PC-3 (cell line): ENCODE data around the gene GPR146. TPM values are rescaled to one million over a fixed set of nuclear protein-coding genes. Genes with fewer than 3 reads are reported as not detected.

ENCODE experiments used
- ATAC-seq: fragments of 200-7000 bp; cut with Tn5 transposase; 2 replicates; pipeline ENCODE4 v1.9.1; 2020; ENCODE audit warnings: mild to moderate bottlenecking, moderate library complexity
- BruUV-seq: library from RNA; stranded (reverse); fragments of 400-500 nt; replicated peaks from 2 replicates; lab custom pipeline; 2021; lab: Mats Ljungman, UMichigan
- CTCF ChIA-PET: fragments of 300-600 bp; sonication (Branson Sonifier 250); formaldehyde crosslinking; loops from one replicate; lab custom pipeline; 2022; ENCODE audit warnings: antibody characterized with exemption; lab: Charles Lee
- POLR2A ChIA-PET: fragments of 300-600 bp; sonication (Branson Sonifier 250); formaldehyde crosslinking; loops from one replicate; lab custom pipeline; 2022; ENCODE audit warnings: antibody characterized with exemption; ENCODE audit not compliant: unreplicated experiment; lab: Charles Lee
- DNase-seq: peaks from one replicate; pipeline ENCODE4 v3.0.0-alpha.2; 2015
- H2AFZ ChIP-seq: fragments of 300-600 bp; sonication (generic); 2 replicates; pipeline ENCODE4 v1.6.0; 2016; ENCODE audit warnings: antibody characterized with exemption, low read length
- H3F3A ChIP-seq: fragments of 300-600 bp; sonication (generic); one replicate; pipeline ENCODE4 v1.6.0; 2017; ENCODE audit warnings: antibody characterized with exemption, low read length, control low read depth, mild to moderate bottlenecking; ENCODE audit not compliant: unreplicated experiment
- H3K27ac ChIP-seq: fragments of 300-600 bp; sonication (generic); 2 replicates; pipeline ENCODE4 v1.5.1; 2016; ENCODE audit warnings: mild to moderate bottlenecking, low read length
- H3K27me3 ChIP-seq: fragments of 300-600 bp; sonication (generic); 2 replicates; pipeline ENCODE4 v1.6.1; 2016; ENCODE audit warnings: low read length, mixed read lengths
- H3K36me3 ChIP-seq: fragments of 300-600 bp; sonication (generic); 2 replicates; pipeline ENCODE4 v1.6.1; 2016; ENCODE audit warnings: low read depth, mixed run types, low read length, mixed read lengths
- H3K4me1 ChIP-seq: fragments of 300-600 bp; sonication (generic); 2 replicates; pipeline ENCODE4 v1.5.1; 2016; ENCODE audit warnings: low read length; ENCODE audit not compliant: insufficient read depth
- H3K4me2 ChIP-seq: fragments of 300-600 bp; sonication (generic); 2 replicates; pipeline ENCODE4 v1.6.0; 2016; ENCODE audit warnings: low read length
- H3K4me3 ChIP-seq: fragments of 300-600 bp; sonication (generic); 2 replicates; pipeline ENCODE4 v1.5.1; 2016; ENCODE audit warnings: mild to moderate bottlenecking, low read length, mixed read lengths
- H3K79me2 ChIP-seq: fragments of 300-600 bp; sonication (generic); 2 replicates; pipeline ENCODE4 v1.6.1; 2017; ENCODE audit warnings: low read length, mixed read lengths
- H3K9ac ChIP-seq: fragments of 300-600 bp; sonication (generic); 2 replicates; pipeline ENCODE4 v1.6.0; 2016; ENCODE audit warnings: mild to moderate bottlenecking, low read length
- H3K9me2 ChIP-seq: fragments of 300-600 bp; sonication (generic); replicated peaks from 2 replicates; pipeline ENCODE4 v1.6.1; 2016; ENCODE audit warnings: mixed run types, low read length, mixed read lengths
- H3K9me3 ChIP-seq: fragments of 300-600 bp; sonication (generic); 2 replicates; pipeline ENCODE4 v1.6.1; 2016; ENCODE audit warnings: low read length, mixed read lengths
- H4K20me1 ChIP-seq: fragments of 300-600 bp; sonication (generic); 2 replicates; pipeline ENCODE4 v1.6.1; 2016; ENCODE audit warnings: low read length, mixed read lengths
- EZH2 ChIP-seq: fragments of 300-600 bp; sonication (generic); IDR thresholded peaks from one replicate; pipeline ENCODE4 v1.6.1; 2017; ENCODE audit warnings: antibody characterized with exemption, mild to moderate bottlenecking, low read length; ENCODE audit not compliant: unreplicated experiment
- EZH2phosphoT487 ChIP-seq: fragments of 300-600 bp; sonication (generic); IDR thresholded peaks from 2 replicates; pipeline ENCODE4 v1.6.1; 2018; ENCODE audit warnings: mild to moderate bottlenecking, antibody characterized with exemption, low read length, borderline replicate concordance
- intact Hi-C: fragments of 100-400 bp; cut with micrococcal nuclease; formaldehyde crosslinking; loops from 2 replicates; pipeline ENCODE4 v1.9.0; 2023
- total RNA-seq: library from RNA; depleted of rRNA; stranded (reverse); fragments of >200 nt; gene quantifications from 2 replicates; pipeline ENCODE4 v1.2.3, GENCODE V29; 2014
- TF ChIP-seq, protein P1 (sequence below): fragments of 300-600 bp; sonication (generic); conservative IDR thresholded peaks from 2 replicates; pipeline ENCODE4 v1.5.1; 2017; ENCODE audit warnings: antibody characterized with exemption, low read depth, mild to moderate bottlenecking, low read length

GPR146 gene
- total RNA-seq, 1 experiment from 2014 or later: 2.7 TPM

GRCh38 chr7:1100386-1100785, 56.0 kb downstream of the GPR146 start:
- Histone ChIP-seq H3K4me3 (no peak overlapping the region), H3K36me3 (no peaks in the 10 kb centered on the region), H4K20me1 (no peaks in the 10 kb centered on the region), H3K9ac (no peak overlapping the region), H3K9me2 (no peaks in the 10 kb centered on the region), H3K27ac (no peak overlapping the region), H3K27me3 (no peaks in the 10 kb centered on the region), H3K9me3 (no peaks in the 10 kb centered on the region), H3K4me1 (no peaks in the 10 kb centered on the region), H3F3A (no peaks in the 10 kb centered on the region), H3K79me2 (no peaks in the 10 kb centered on the region; the same call in 1 of the 2 replicates), H2AFZ (no peak overlapping the region), H3K4me2 (no peak overlapping the region)
- CTCF ChIA-PET: no interaction called here
- TF ChIP-seq, protein P1, sequence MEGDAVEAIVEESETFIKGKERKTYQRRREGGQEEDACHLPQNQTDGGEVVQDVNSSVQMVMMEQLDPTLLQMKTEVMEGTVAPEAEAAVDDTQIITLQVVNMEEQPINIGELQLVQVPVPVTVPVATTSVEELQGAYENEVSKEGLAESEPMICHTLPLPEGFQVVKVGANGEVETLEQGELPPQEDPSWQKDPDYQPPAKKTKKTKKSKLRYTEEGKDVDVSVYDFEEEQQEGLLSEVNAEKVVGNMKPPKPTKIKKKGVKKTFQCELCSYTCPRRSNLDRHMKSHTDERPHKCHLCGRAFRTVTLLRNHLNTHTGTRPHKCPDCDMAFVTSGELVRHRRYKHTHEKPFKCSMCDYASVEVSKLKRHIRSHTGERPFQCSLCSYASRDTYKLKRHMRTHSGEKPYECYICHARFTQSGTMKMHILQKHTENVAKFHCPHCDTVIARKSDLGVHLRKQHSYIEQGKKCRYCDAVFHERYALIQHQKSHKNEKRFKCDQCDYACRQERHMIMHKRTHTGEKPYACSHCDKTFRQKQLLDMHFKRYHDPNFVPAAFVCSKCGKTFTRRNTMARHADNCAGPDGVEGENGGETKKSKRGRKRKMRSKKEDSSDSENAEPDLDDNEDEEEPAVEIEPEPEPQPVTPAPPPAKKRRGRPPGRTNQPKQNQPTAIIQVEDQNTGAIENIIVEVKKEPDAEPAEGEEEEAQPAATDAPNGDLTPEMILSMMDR: no peak
- TF ChIP-seq EZH2phosphoT487: no peak
- TF ChIP-seq EZH2: no peak
- DNase-seq (no peak), ATAC-seq (peak; percentile 65)
- POLR2A ChIA-PET: no interaction called here
- intact Hi-C loops: no loop called here
- no TSS peak for BruUV-seq

GRCh38 chr7:1100834-1101562, 56.7 kb downstream of the GPR146 start:
- Histone ChIP-seq H3K9me2 (no peaks in the 10 kb centered on the region), H3F3A (no peaks in the 10 kb centered on the region), H3K4me2 (no peak overlapping the region), H3K4me1 (no peaks in the 10 kb centered on the region), H3K9me3 (no peaks in the 10 kb centered on the region), H3K9ac (no peak overlapping the region), H3K79me2 (no peaks in the 10 kb centered on the region; the same call in 1 of the 2 replicates), H3K4me3 (no peak overlapping the region), H3K36me3 (no peaks in the 10 kb centered on the region), H3K27me3 (no peaks in the 10 kb centered on the region), H2AFZ (no peak overlapping the region), H3K27ac (no peak overlapping the region), H4K20me1 (no peaks in the 10 kb centered on the region)
- BruUV-seq: no TSS peak
- ATAC-seq (no peak; the same call in 1 of the 2 replicates), DNase-seq (no peak)
- ChIA-PET CTCF (no interaction called here), POLR2A (no interaction called here)
- TF ChIP-seq, protein P1: no peak
- TF ChIP-seq EZH2: no peak
- TF ChIP-seq EZH2phosphoT487: no peak
- intact Hi-C loops: no loop called here
